Omental fat pad (tissue), 4 donors: ENCODE results near the gene SUCLG2. TPM values are rescaled to one million over a fixed set of nuclear protein-coding genes. Genes with fewer than 3 reads are reported as not detected.

ENCODE experiments used
- ATAC-seq: fragments of 150-250 bp; one replicate; pipeline ENCODE4 v1.9.1; 2016; ENCODE audit warnings: mild to moderate bottlenecking, moderate library complexity; ENCODE audit not compliant: low FRiP score
- DNase-seq: peaks from one replicate; pipeline ENCODE4 v3.0.0-alpha.2; 2019; ENCODE audit warnings: low spot score
- total RNA-seq, 4 donors: library from RNA; depleted of rRNA; stranded (reverse); fragments of >200 nt; gene quantifications; one replicate each; pipeline ENCODE4 v1.1.0, GENCODE V29; 2016
- TF ChIP-seq, protein P1 (sequence below), 3 donors: fragments of 450-650 bp; IDR thresholded peaks; one replicate each; pipeline ENCODE4 v1.5.1; 2016 to 2017; ENCODE audit warnings: antibody characterized with exemption in 3 of 3, mild to moderate bottlenecking in 3 of 3, moderate library complexity in 2 of 3

SUCLG2 gene
- total RNA-seq, 4 donors from 2014 or later, result 37.5 to 52.2 (median 42.1) TPM

DNA sequence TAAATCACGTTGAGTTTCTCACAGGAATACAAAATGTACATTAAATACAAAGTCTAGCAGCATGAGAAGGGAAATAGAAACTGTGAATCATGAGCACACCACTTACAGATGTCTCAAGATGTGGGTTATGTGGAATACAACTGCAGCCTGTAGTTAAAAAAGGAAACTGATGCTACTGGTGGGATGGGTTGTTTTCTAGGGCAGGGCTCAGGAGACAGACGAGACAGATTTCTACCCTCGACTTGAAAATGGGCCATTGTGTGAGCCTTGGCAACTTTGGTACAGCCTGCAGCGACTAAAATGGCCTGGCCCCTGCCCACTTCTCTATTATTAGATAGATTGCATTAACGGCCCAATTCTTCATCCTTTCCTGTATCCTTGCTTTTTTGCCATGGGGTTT lies 293.1 kb downstream of the SUCLG2 start:
- ATAC-seq (no peak), DNase-seq (no peak)
- TF ChIP-seq, protein P1, sequence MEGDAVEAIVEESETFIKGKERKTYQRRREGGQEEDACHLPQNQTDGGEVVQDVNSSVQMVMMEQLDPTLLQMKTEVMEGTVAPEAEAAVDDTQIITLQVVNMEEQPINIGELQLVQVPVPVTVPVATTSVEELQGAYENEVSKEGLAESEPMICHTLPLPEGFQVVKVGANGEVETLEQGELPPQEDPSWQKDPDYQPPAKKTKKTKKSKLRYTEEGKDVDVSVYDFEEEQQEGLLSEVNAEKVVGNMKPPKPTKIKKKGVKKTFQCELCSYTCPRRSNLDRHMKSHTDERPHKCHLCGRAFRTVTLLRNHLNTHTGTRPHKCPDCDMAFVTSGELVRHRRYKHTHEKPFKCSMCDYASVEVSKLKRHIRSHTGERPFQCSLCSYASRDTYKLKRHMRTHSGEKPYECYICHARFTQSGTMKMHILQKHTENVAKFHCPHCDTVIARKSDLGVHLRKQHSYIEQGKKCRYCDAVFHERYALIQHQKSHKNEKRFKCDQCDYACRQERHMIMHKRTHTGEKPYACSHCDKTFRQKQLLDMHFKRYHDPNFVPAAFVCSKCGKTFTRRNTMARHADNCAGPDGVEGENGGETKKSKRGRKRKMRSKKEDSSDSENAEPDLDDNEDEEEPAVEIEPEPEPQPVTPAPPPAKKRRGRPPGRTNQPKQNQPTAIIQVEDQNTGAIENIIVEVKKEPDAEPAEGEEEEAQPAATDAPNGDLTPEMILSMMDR (IDR thresholded peaks at IDR 0.05), result no peak

- DNase-seq (no peak), ATAC-seq (no peak)
- TF ChIP-seq, protein P1 (IDR thresholded peaks at IDR 0.05), result no peak
These were observed 296.6 kb downstream of the SUCLG2 start for GRCh38 chr3:67357610-67358458.

DNA sequence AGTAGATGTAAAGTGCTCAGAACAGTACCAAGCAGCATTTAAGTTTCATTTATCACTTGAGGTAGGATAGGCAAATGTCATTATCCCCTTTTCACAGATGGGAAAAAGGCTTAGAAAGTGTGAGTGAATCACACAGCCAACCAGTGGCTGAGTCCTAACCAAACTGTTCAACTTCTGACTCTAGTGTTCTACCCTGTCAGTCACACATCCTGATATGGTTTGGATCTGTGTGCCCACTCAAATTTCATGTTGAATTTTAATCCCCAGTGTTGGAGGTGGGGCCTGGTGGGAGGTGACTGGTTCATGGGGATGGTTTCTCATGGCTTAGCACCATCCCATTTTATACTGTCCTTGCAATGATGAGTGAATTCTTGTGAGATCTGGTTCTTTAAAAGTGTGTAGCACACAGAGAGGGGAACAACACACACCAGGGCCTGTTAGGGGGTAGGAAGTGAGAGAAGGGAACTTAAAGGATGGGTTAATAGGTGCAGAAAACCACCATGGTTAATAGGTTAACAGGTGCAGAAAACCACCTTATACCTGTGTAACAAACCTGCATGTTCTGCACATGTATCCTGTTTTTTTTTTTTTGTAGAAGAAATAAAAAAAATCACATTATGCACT lies 304.7 kb downstream of the SUCLG2 start:
- no peak for ATAC-seq
- no peak for DNase-seq
- TF ChIP-seq, protein P1 (IDR thresholded peaks at IDR 0.05), result no peak

DNA sequence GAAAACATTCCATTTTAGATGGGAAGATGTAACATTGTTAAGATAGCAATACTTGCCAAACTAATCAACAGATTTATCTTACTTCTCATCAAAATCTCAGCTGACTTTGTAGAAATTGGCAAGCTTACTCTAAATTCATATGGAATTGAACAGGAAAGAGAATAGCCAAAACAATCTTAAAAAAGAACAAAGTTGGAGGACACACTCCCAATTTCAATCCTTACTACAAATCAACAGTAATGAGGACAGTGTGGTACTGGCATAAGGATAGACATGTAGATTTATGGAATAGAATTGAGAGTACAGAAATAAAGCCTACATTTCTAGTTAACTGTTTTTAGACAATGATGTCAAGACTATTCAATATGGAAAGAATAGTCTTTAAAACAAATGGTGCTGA lies 308.3 kb downstream of the SUCLG2 start:
- ATAC-seq, result no peak
- DNase-seq, result no peak
- TF ChIP-seq, protein P1 (IDR thresholded peaks at IDR 0.05), result no peak

DNA sequence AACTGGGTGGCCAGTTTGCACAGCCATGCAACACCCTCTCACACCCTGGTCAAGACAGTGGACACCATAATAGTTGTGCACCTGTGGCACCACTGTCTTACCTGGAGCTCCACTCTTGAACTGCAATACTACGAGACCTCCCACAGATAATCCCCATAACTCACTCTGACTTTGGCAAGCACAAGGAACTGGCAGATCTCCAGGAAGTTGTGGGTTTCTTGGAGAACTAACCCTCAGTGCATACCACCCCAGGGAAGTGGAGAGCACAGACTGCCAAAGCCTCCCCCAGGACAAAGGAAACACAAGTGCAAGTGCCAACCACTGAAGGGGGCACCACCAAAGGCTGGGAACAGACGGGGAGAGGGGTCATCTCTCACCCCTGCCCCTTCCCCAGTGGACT lies 318.6 kb downstream of the SUCLG2 start:
- ATAC-seq (no peak), DNase-seq (no peak)
- TF ChIP-seq, protein P1 (IDR thresholded peaks at IDR 0.05), result no peak

- DNase-seq (no peak), ATAC-seq (no peak)
- TF ChIP-seq, protein P1 (IDR thresholded peaks at IDR 0.05), result no peak
These were observed 319.8 kb downstream of the SUCLG2 start for GRCh38 chr3:67334588-67334987.

DNA sequence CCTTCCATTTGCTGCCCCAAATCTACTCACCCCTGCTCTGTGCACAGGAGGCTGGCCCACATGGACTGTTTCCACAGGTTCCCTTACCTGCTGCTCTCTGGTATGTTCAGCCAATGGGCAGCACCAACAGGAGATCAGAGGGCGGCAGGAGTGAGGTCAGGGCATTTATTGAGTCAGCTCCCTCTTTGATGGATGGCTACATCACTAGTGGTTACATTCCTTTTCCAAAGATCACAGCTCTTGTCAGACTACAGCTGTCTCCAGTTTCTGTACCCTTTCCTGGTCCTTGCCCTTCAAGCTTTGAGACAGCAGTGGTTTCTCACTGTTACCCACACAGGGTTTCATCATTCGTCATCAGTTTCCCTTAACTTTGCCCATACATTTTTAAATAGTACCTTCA lies 325.1 kb downstream of the SUCLG2 start:
- no peak for ATAC-seq
- TF ChIP-seq, protein P1 (IDR thresholded peaks at IDR 0.05), result no peak
- no peak for DNase-seq
